ENCODE results near the gene TAPT1.

The TAPT1 gene

DNA sequence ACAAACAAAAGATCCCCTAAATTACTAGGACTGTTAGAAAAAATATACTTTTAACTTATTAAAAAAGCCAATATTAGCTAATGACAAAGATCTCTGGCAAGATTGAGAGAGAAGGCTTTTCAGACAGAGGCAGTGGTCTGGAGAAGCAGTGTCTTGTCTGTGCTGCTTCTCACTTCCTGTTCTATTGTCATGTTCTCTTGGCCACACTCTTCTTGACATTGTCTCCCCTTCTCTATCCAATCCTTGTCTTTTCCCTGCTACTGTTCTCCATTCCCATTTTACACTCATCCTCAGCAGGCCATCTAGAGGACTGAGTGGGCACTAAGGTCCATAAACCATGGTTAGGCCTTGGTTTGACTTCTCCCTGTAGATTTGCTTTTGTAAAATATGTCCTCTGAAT, 14.0 kb upstream of the TAPT1 start:
- no peak for TF ChIP-seq POLR2AphosphoS5 (IDR thresholded peaks at IDR 0.05; ENCODE audit: low read depth, low read length)
- TF ChIP-seq REST (IDR thresholded peaks at IDR 0.05; ENCODE audit: insufficient read depth in 1 of 2, low read depth in 2 of 2, low read length in 2 of 2), result no peak
- no peak for TF ChIP-seq FOXP2 (optimal IDR thresholded peaks at IDR 0.05; ENCODE audit: borderline replicate concordance, extremely low read depth, extremely low read length, insufficient read depth)
- no peak for TF ChIP-seq TAF1 (IDR thresholded peaks at IDR 0.05; ENCODE audit: borderline replicate concordance, insufficient read depth, low read length)
- TF ChIP-seq SIN3A (IDR thresholded peaks at IDR 0.05; ENCODE audit: borderline replicate concordance, insufficient read depth, low read length), result no peak

DNA sequence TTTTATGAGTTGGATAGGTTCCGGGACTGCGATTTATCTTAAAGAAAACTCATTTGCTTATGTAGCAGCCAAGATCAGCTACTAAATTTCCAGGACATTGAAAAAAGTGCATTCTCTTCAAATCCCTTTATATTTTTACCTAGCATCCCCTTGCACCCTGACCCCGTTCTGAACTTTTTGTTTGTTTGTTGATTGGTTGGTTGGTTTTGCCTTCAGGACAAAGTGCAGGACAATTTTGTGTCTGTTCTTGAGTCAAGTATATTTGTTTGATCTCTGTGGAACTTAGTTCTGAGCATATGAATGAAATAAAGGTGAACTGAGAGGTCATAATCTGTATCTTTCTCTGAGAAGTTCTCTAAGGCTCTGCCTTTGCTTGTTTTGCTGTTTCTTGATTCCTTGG, 12.8 kb upstream of the TAPT1 start:
- TF ChIP-seq POLR2AphosphoS5 (IDR thresholded peaks at IDR 0.05; ENCODE audit: low read depth, low read length) (no peak), SIN3A (IDR thresholded peaks at IDR 0.05; ENCODE audit: borderline replicate concordance, insufficient read depth, low read length) (no peak), FOXP2 (optimal IDR thresholded peaks at IDR 0.05; ENCODE audit: borderline replicate concordance, extremely low read depth, extremely low read length, insufficient read depth) (no peak), TAF1 (IDR thresholded peaks at IDR 0.05; ENCODE audit: borderline replicate concordance, insufficient read depth, low read length) (no peak), REST (IDR thresholded peaks at IDR 0.05; ENCODE audit: insufficient read depth in 1 of 2, low read depth in 2 of 2, low read length in 2 of 2) (no peak)

DNA sequence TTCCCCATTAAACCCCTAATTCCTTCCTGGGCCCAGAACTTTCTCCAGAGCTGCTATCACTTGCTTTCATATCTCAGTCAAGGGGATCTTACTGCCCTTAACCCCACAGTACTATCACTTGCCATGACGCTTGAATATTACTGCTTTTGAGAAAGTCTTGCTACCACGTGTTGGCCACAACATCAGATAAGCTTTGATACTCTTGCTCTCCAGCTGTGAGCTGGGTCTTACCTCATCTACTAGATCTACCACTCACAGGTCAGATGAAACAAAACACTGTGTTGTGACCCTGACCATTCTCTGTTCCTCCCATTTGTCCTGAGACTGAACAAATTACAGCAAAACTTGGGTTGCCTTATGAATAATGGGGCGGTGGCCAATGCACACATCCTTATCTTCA, 12.1 kb upstream of the TAPT1 start:
- no peak for TF ChIP-seq TAF1 (IDR thresholded peaks at IDR 0.05; ENCODE audit: borderline replicate concordance, insufficient read depth, low read length)
- TF ChIP-seq SIN3A (IDR thresholded peaks at IDR 0.05; ENCODE audit: borderline replicate concordance, insufficient read depth, low read length), result no peak
- TF ChIP-seq POLR2AphosphoS5 (IDR thresholded peaks at IDR 0.05; ENCODE audit: low read depth, low read length), result no peak
- no peak for TF ChIP-seq REST (IDR thresholded peaks at IDR 0.05; ENCODE audit: insufficient read depth in 1 of 2, low read depth in 2 of 2, low read length in 2 of 2)
- TF ChIP-seq FOXP2 (optimal IDR thresholded peaks at IDR 0.05; ENCODE audit: borderline replicate concordance, extremely low read depth, extremely low read length, insufficient read depth), result no peak

GRCh38 chr4:16237715-16238114, 11.4 kb upstream of the TAPT1 start:
- TF ChIP-seq FOXP2 (optimal IDR thresholded peaks at IDR 0.05; ENCODE audit: borderline replicate concordance, extremely low read depth, extremely low read length, insufficient read depth), result no peak
- TF ChIP-seq TAF1 (IDR thresholded peaks at IDR 0.05; ENCODE audit: borderline replicate concordance, insufficient read depth, low read length), result no peak
- no peak for TF ChIP-seq POLR2AphosphoS5 (IDR thresholded peaks at IDR 0.05; ENCODE audit: low read depth, low read length)
- TF ChIP-seq REST (IDR thresholded peaks at IDR 0.05; ENCODE audit: insufficient read depth in 1 of 2, low read depth in 2 of 2, low read length in 2 of 2), result no peak
- no peak for TF ChIP-seq SIN3A (IDR thresholded peaks at IDR 0.05; ENCODE audit: borderline replicate concordance, insufficient read depth, low read length)

Measured in PFSK-1 (cell line).